ACC112 (cell line): ENCODE measurements around the gene OR52N2.

Source experiments
- H2AFZ ChIP-seq: fragments of 200-600 bp; sonication (generic); one replicate; pipeline ENCODE4 v1.6.0; 2017; ENCODE audit warnings: antibody characterized with exemption, low read length; ENCODE audit not compliant: unreplicated experiment
- H3K27ac ChIP-seq: fragments of 200-600 bp; sonication (generic); 2 replicates; pipeline ENCODE4 v1.5.1; 2014; ENCODE audit warnings: low read depth, mild to moderate bottlenecking, antibody characterized with exemption, low read length, moderate library complexity
- H3K27me3 ChIP-seq: fragments of 200-600 bp; sonication (generic); 2 replicates; pipeline ENCODE4 v1.6.1; 2014; ENCODE audit warnings: mild to moderate bottlenecking, antibody characterized with exemption, low read length, moderate library complexity, mixed read lengths; ENCODE audit not compliant: insufficient read depth
- H3K36me3 ChIP-seq: fragments of 200-600 bp; sonication (generic); 2 replicates; pipeline ENCODE4 v1.6.1; 2016; ENCODE audit warnings: mild to moderate bottlenecking, antibody characterized with exemption, low read length, moderate library complexity, mixed read lengths; ENCODE audit not compliant: insufficient read depth
- H3K4me1 ChIP-seq: fragments of 200-600 bp; sonication (generic); one replicate; pipeline ENCODE4 v1.6.1; 2016; ENCODE audit warnings: low read length, mixed read lengths; ENCODE audit not compliant: insufficient read depth, unreplicated experiment, control insufficient read depth
- H3K4me3 ChIP-seq: fragments of 200-600 bp; sonication (generic); 2 replicates; pipeline ENCODE4 v1.5.1; 2014; ENCODE audit warnings: mild to moderate bottlenecking, low read depth, low read length
- H3K79me2 ChIP-seq: fragments of 200-600 bp; sonication (generic); one replicate; pipeline ENCODE4 v1.6.0; 2016; ENCODE audit warnings: low read length; ENCODE audit not compliant: control insufficient read depth, unreplicated experiment, insufficient read depth

Gene OR52N2

DNA sequence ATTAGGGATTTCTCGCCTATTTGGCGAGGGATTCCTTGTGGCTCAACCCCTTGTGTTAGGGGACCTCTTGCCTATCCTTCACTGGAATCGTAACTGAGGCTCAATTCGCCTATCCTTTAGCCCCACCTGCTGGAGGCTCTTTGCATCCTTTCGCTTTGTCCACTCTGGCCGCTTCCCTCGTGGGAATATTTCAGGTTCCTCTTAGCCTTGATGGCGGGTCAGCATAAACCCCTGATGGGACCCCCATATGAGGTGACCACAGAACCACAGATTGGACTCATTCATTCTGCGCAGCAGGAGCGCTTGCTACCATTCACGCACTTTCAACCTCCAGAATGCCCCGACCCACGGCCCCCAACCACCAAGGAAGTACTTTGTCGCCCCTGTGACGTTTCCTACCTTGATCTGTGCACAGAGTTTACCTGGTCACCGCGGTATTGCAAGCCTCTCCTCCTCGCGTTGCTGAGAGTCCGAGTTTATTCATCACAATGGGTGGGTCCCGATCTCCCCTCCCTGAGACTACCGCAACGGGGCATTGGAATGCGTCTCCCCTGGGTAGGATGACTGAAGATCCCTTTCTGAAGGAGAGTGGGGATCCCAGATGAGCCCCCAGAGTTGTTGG is at the start of gene OR52N2:
TSS of gene OR52N2 (plus strand) at position 425 of the 622 bp plus-strand sequence. CDS start 11,412 bp downstream, outside the sequence.
- H3K36me3 ChIP-seq: no peaks in the 10 kb centered on the region
- peak within 1 kb of the TSS; percentile 74 for H2AFZ ChIP-seq
- H3K27me3 ChIP-seq: peaks cover 15% of the 10 kb centered on the region
- no peak within 1 kb of the TSS for H3K27ac ChIP-seq
- peak within 1 kb of the TSS; percentile 89 for H3K4me3 ChIP-seq
- no peaks in the 10 kb centered on the region for H3K79me2 ChIP-seq
- H3K4me1 ChIP-seq: no peaks in the 10 kb centered on the region

DNA sequence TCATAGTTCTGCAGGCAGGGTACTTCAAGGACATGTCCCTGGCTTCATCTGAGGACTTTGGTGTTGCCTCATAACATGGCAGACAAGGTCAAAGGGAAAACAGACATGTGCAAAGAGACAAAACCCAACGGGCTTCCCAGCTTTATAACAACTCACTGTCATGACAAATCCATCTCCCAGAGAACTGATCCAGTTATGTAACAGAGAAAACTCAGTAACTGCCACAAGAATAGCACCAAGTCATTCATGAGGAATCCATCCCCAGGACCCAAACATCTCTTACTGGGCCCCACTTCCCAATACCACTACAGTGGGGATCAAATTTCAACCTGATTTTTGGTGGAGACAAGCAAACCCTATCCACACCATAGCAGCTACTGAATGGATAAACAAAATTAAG is 41.7 kb upstream of the OR52N2 start:
- no peak overlapping the region for H3K27ac ChIP-seq
- no peaks in the 10 kb centered on the region for H3K27me3 ChIP-seq
- H3K79me2 ChIP-seq: no peaks in the 10 kb centered on the region
- H3K4me3 ChIP-seq: no peak overlapping the region
- H2AFZ ChIP-seq: no peak overlapping the region
- no peaks in the 10 kb centered on the region for H3K4me1 ChIP-seq
- H3K36me3 ChIP-seq: no peaks in the 10 kb centered on the region

DNA sequence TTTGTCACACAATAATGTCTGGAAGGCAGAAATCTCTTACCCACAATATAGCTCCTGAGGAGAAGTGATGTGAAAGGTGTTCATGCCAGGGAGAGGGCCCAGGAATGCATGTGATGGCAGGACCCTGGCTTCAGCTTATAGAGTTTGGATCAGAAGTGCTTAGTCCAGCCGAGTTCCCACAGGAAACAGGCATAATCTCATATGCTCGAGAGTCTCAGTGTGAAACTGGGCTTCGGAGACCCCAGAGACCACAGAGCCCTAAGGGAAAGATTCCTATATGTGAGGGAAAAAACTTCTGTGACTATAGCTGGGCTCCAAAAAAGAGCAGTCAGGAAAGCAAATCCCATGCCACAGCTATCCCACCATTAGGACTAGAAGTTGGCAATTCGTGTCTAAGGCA is 25.5 kb upstream of the OR52N2 start, which contains the start of gene OR52N5:
TSS of gene OR52N5 (minus strand) at position 101 of the 400 bp plus-strand sequence. CDS start 4,721 bp downstream, outside the sequence.
- no peak within 1 kb of the TSS for H3K27ac ChIP-seq
- no peak within 1 kb of the TSS for H3K4me3 ChIP-seq
- H3K4me1 ChIP-seq: no peaks in the 10 kb centered on the region
- no peak within 1 kb of the TSS for H2AFZ ChIP-seq
- H3K79me2 ChIP-seq: no peaks in the 10 kb centered on the region
- peaks cover 8% of the 10 kb centered on the region for H3K27me3 ChIP-seq
- no peaks in the 10 kb centered on the region for H3K36me3 ChIP-seq

DNA sequence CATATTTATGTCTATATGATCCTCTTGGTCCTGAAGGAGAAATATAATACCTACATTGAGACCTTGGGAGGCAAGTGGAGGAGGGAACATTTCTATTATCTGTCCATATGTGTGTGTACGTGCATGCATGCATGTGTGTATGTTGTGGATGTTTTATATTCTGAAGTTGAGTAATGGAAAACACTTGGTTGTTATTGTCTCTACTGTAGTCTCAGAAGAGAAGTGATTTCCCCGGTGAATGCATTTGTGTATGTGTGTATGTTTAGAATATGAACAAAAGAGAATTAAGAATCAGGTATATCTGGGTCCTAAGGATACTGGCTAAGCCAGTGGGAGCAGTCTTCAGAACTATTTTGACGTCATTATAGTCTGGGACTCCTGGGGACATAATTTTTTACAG is 17.6 kb upstream of the OR52N2 start, which contains the start of gene OR52N1:
TSS of gene OR52N1 (minus strand) at position 101 of the 400 bp plus-strand sequence. CDS start 2,449 bp downstream, outside the sequence.
- H3K4me1 ChIP-seq: no peaks in the 10 kb centered on the region
- H3K27ac ChIP-seq: no peak within 1 kb of the TSS
- no peak within 1 kb of the TSS for H2AFZ ChIP-seq
- H3K79me2 ChIP-seq: no peaks in the 10 kb centered on the region
- H3K4me3 ChIP-seq: no peak within 1 kb of the TSS
- H3K27me3 ChIP-seq: peaks cover 6% of the 10 kb centered on the region; the same call in 1 of the 2 replicates
- H3K36me3 ChIP-seq: no peaks in the 10 kb centered on the region

DNA sequence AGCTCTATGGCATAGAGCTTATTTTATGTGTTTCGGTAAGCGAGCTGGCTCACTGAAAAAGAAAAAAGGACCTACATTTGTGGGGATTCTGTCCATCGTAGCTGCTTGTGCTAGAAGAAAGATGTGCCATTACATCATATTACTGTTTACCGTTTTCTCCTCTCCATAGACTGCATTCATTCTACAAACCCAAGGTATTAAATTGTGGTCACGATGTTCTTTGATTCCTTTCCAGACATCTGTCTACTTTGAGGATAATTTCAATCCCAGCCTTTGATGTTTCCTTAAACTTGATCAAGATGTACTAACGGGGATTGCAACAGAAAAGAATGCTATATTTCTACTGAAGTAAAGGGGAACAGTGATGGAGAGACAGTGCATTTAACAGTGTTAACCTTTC is 12.2 kb upstream of the OR52N2 start:
- H3K27ac ChIP-seq: no peak overlapping the region
- no peaks in the 10 kb centered on the region for H3K4me1 ChIP-seq
- H3K27me3 ChIP-seq: peaks cover 23% of the 10 kb centered on the region
- H3K4me3 ChIP-seq: no peak overlapping the region
- no peak overlapping the region for H2AFZ ChIP-seq
- no peaks in the 10 kb centered on the region for H3K79me2 ChIP-seq
- H3K36me3 ChIP-seq: no peaks in the 10 kb centered on the region

DNA sequence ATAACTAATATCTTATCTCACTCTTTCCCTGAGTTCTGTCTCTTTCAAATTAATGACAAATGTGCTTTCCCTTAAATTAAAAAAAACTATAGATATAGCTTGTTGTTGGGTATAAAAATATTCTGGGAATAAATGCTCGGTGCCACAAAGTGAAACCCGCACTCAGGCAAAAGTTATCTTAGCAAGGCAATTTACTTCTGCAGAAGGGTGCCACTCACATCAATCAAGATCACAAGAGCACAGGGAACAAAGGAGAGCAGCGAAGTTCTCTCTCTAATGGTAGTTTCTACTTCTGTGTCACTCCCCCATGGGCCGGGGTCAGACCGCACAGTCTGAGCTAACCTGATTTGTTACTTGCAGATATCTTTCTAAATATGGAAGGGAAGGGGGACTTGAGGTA is 4.7 kb upstream of the OR52N2 start:
- H3K27ac ChIP-seq: no peak overlapping the region
- H3K79me2 ChIP-seq: no peaks in the 10 kb centered on the region
- H2AFZ ChIP-seq: no peak overlapping the region
- H3K4me1 ChIP-seq: no peaks in the 10 kb centered on the region
- no peaks in the 10 kb centered on the region for H3K36me3 ChIP-seq
- no peak overlapping the region for H3K4me3 ChIP-seq
- H3K27me3 ChIP-seq: peaks cover 24% of the 10 kb centered on the region

DNA sequence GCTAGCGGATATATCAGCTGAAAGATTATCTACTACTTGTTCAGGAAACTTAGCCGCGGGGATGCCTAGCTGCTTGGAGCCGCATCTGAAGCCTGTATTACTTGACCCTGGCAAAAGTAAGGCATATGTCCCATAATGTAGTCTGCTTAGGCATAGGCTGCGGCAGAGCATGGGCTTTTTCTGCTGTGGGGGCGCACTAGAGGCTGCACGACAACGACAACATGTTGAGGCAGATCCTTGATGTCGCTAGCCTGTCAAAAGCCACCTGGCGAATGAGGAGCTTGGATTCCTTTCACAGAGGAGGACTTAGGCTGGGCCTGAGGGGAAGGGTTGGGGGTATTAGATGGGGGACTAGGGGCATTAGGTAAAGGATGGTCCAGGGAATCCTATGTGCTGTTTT is 1.1 kb upstream of the OR52N2 start:
- Histone ChIP-seq H3K4me3 (no peak overlapping the region), H3K4me1 (no peaks in the 10 kb centered on the region), H3K36me3 (no peaks in the 10 kb centered on the region), H3K79me2 (no peaks in the 10 kb centered on the region), H2AFZ (no peak overlapping the region), H3K27me3 (peaks cover 22% of the 10 kb centered on the region), H3K27ac (no peak overlapping the region)

DNA sequence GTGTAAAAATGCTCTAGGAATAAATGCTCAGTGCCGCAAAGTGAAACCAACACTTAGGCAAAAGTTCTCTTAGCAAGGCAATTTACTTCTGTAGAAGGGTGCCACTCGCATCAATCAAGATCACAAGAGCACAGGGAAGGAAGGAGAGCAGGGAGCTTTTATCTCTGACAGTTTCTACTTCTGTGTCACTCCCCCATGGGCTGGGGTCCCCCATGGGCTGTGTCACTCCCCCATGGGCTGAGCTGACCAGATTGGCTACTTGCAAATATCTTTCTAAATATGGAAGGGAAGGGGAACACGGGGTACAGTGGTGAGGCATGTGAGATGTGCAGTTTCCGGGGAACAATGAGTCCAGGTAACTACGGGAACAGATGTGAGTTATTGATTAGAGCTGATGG is 397 bp downstream of the OR52N2 start:
- Histone ChIP-seq H3K79me2 (no peaks in the 10 kb centered on the region), H3K4me1 (no peaks in the 10 kb centered on the region), H3K27ac (no peak overlapping the region), H3K36me3 (no peaks in the 10 kb centered on the region), H3K4me3 (peak overlapping the region; percentile 89), H3K27me3 (peaks cover 11% of the 10 kb centered on the region; the same call in 1 of the 2 replicates), H2AFZ (peak overlapping the region; percentile 74)

DNA sequence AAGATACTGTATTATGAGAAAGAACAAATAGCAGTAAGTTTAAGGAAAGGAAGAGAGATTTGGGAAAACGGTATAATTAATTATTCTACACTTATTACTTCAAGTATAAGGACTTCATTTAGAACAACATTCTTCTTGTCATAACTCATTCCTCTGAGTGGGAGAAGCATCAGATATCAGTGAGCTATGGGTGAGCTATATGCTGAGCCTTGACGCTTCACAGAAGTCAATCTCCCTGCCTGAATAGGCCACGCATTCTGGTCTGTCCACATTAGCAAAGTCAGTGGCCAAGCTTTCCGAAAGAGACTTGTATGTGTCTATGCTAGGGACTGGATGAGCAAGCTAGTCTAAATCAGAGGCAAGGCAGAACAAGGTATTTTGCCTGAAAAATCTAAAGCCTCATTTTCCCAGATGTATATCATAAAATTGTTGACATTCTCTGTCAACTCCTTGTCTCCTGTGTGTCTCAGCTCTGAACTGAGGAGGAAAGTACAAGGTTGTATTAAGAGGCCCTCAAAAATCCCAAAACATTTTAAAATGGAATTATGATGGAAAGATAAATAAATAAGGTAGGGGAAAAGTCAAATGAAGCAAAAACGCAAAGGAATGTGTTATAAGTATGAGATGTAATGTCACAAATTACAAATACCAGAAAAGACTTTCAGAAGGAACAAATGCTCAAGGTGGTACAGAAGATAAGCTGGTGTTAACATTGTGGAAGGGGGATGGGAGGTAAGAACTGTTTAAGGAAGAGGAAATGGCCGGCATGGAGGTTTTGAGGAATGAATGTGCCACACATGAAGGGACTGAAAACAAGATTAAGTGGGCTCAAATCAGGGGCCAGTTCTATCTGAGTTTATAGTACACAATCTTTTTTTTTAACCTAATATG is 1.4 kb downstream of the OR52N2 start:
- Histone ChIP-seq H3K79me2 (no peaks in the 10 kb centered on the region), H3K27me3 (peaks cover 7% of the 10 kb centered on the region; the same call in 1 of the 2 replicates), H3K27ac (no peak overlapping the region), H3K4me1 (no peaks in the 10 kb centered on the region), H3K4me3 (no peak overlapping the region), H2AFZ (no peak overlapping the region), H3K36me3 (no peaks in the 10 kb centered on the region)

DNA sequence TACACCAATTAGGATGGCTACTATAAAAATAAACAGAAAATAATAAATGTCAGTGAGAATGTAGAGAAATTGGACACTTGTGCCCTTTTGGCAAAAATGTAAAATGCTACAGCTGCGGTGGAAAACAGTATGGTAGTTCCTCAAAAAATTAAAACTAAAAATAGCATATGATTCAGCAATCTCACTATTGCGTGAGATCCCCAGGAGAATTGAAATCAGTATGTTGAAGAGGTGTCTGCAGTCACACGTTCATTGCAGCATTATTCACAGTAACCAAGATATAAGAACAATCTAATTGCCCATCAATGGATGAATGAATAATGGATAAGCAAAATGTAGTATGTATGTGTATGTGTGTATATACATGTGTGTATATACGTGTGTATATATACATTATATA is 6.8 kb downstream of the OR52N2 start:
- H3K4me3 ChIP-seq: no peak overlapping the region
- no peaks in the 10 kb centered on the region for H3K4me1 ChIP-seq

More for the DNA sequence above, 6.8 kb downstream of the OR52N2 start:
- no peak overlapping the region for H2AFZ ChIP-seq
- no peaks in the 10 kb centered on the region for H3K36me3 ChIP-seq
- H3K79me2 ChIP-seq: no peaks in the 10 kb centered on the region
- H3K27me3 ChIP-seq: no peaks in the 10 kb centered on the region
- H3K27ac ChIP-seq: no peak overlapping the region
